CD14-positive monocyte (primary cell): ENCODE results near the gene TNFRSF1A. TPM values are rescaled to one million over a fixed set of nuclear protein-coding genes. Genes with fewer than 3 reads are reported as not detected.
A peak's percentile ranks its signal among the peaks of the same experiment; 100 is the strongest.

Experiments
- DNase-seq, 3 donors: peaks; one replicate each; pipeline ENCODE4 v3.0.0-alpha.2; 2011 to 2022
- H2AFZ ChIP-seq: 2 replicates; pipeline ENCODE4 v1.6.0; 2012; ENCODE audit warnings: mild to moderate bottlenecking, low read depth, low read length, inconsistent platforms; ENCODE audit not compliant: insufficient read depth, poor library complexity, severe bottlenecking
- H3K27ac ChIP-seq, 2 donors: 1 replicate in 1 of 2; 2 replicates in 1 of 2; pipeline ENCODE4 v1.5.1; 2012 to 2013; ENCODE audit warnings: low read length in 2 of 2, control low read depth in 1 of 2, inconsistent platforms in 1 of 2, low read depth in 1 of 2, mild to moderate bottlenecking in 1 of 2
- H3K27me3 ChIP-seq, 2 donors: one replicate each; pipeline versions ENCODE4 v1.6.0 to v1.6.1; 2011 to 2013; ENCODE audit warnings: low read length in 2 of 2; ENCODE audit not compliant: control insufficient read depth in 2 of 2, insufficient read depth in 2 of 2
- H3K36me3 ChIP-seq, 2 donors: replicated peaks in 1 of 2; 1 replicate in 1 of 2; 2 replicates in 1 of 2; pipeline versions ENCODE4 v1.5.1 to v1.6.1; 2012 to 2013; ENCODE audit warnings: low read length in 2 of 2, control low read depth in 1 of 2, inconsistent platforms in 1 of 2, mild to moderate bottlenecking in 1 of 2; ENCODE audit not compliant: insufficient read depth in 2 of 2, control insufficient read depth in 1 of 2
- H3K4me1 ChIP-seq, 2 donors: 1 replicate in 1 of 2; 2 replicates in 1 of 2; pipeline versions ENCODE4 v1.5.1 to v1.6.1; 2012 to 2013; ENCODE audit warnings: low read length in 2 of 2, control low read depth in 1 of 2, inconsistent platforms in 1 of 2, mild to moderate bottlenecking in 1 of 2, moderate library complexity in 1 of 2; ENCODE audit not compliant: insufficient read depth in 2 of 2, control insufficient read depth in 1 of 2
- H3K4me2 ChIP-seq: replicated peaks from 2 replicates; pipeline ENCODE3; 2012; ENCODE audit warnings: low read length, moderate library complexity, mild to moderate bottlenecking; ENCODE audit not compliant: poor library complexity, severe bottlenecking; ENCODE audit errors: extremely low read depth
- H3K4me3 ChIP-seq, 3 experiments: fragments of 200-600 bp in 1 of 3; sonication (generic) in 1 of 3; replicated peaks in 1 of 3; 1 replicate in 2 of 3; 2 replicates in 1 of 3; pipeline ENCODE4 v1.5.1; 2011 to 2013; ENCODE audit warnings: low read length in 3 of 3, mild to moderate bottlenecking in 3 of 3, control low read depth in 2 of 3, low read depth in 2 of 3, inconsistent platforms in 1 of 3, moderate library complexity in 1 of 3
- H3K79me2 ChIP-seq: 2 replicates; pipeline ENCODE4 v1.6.0; 2012; ENCODE audit warnings: mild to moderate bottlenecking, control low read depth, inconsistent platforms, low read length, moderate library complexity; ENCODE audit not compliant: insufficient read depth
- H3K9ac ChIP-seq: 2 replicates; pipeline ENCODE4 v1.6.0; 2017; ENCODE audit warnings: low read length, mild to moderate bottlenecking; ENCODE audit not compliant: insufficient read depth, poor library complexity, severe bottlenecking
- H3K9me3 ChIP-seq, 2 donors: replicated peaks in 1 of 2; 1 replicate in 1 of 2; 2 replicates in 1 of 2; pipeline versions ENCODE4 v1.5.1 to v1.6.1; 2012 to 2013; ENCODE audit warnings: low read length in 2 of 2, control low read depth in 1 of 2; ENCODE audit not compliant: control insufficient read depth in 1 of 2, insufficient read depth in 1 of 2
- H4K20me1 ChIP-seq: 2 replicates; pipeline ENCODE4 v1.6.0; 2012; ENCODE audit warnings: mild to moderate bottlenecking, low read length, control low read depth, moderate library complexity; ENCODE audit not compliant: insufficient read depth
- H3K27ac Mint-ChIP-seq, 7 donors: one replicate each; pipeline ENCODE4 v1.8.0; 2020; ENCODE audit warnings: mild to moderate bottlenecking in 7 of 7, mixed read lengths in 7 of 7, moderate library complexity in 6 of 7, inconsistent platforms in 2 of 7
- H3K27me3 Mint-ChIP-seq, 3 donors: one replicate each; pipeline ENCODE4 v1.8.0; 2021 to 2022; ENCODE audit warnings: low read depth in 3 of 3, mild to moderate bottlenecking in 3 of 3, mixed read lengths in 3 of 3, moderate library complexity in 3 of 3, inconsistent platforms in 1 of 3
- H3K36me3 Mint-ChIP-seq, 2 donors: one replicate each; pipeline ENCODE4 v1.8.0; 2020; ENCODE audit warnings: mixed read lengths in 2 of 2, inconsistent platforms in 1 of 2, mild to moderate bottlenecking in 1 of 2
- H3K4me1 Mint-ChIP-seq: one replicate; pipeline ENCODE4 v1.8.0; 2020; ENCODE audit warnings: mild to moderate bottlenecking, mixed read lengths
- H3K4me3 Mint-ChIP-seq, 2 donors: one replicate each; pipeline ENCODE4 v1.8.0; 2020; ENCODE audit warnings: mild to moderate bottlenecking in 2 of 2, mixed read lengths in 2 of 2, moderate library complexity in 1 of 2
- H3K9me3 Mint-ChIP-seq, 7 donors: one replicate each; pipeline ENCODE4 v1.8.0; 2020 to 2022; ENCODE audit warnings: mixed read lengths in 7 of 7, mild to moderate bottlenecking in 6 of 7, moderate library complexity in 6 of 7, inconsistent platforms in 2 of 7
- CTCF ChIP-seq: fragments of 200-600 bp; IDR thresholded peaks from one replicate; pipeline ENCODE4 v1.8.0; 2022; ENCODE audit warnings: antibody characterized with exemption, mild to moderate bottlenecking
- WGBS: methylation state at CpG from one replicate; pipeline ENCODE4 v1.1.5; 2013; ENCODE audit warnings: missing lambda C conversion rate; ENCODE audit not compliant: insufficient coverage; 5-methylcytosine and 5-hydroxymethylcytosine counted together
- intact Hi-C, 2 donors: fragments of 100-400 bp; cut with micrococcal nuclease; formaldehyde crosslinking; loops; one replicate each; pipeline versions ENCODE4 v1.15.0 to v1.15.1; 2023
- polyA plus RNA-seq, 3 donors: library from polyadenylated mRNA; depleted of rRNA in 1 of 3; unstranded in 2 of 3; stranded (reverse) in 1 of 3; fragments of 300-500 nt in 2 of 3; fragments of >200 nt in 1 of 3; fragmentation: Illumina TruSeq in 2 of 3; gene quantifications; 1 replicate in 2 of 3; 2 replicates in 1 of 3; pipeline ENCODE4 v1.2.3, GENCODE V29; 2012 to 2021

Gene TNFRSF1A
- polyA plus RNA-seq, 3 donors, result 108 to 157 (median 152) TPM

- H3K79me2 ChIP-seq, result no peaks in the 10 kb centered on the region
- peak overlapping the region in 1 of 7 donors; percentile 50 for H3K27ac Mint-ChIP-seq
- peaks cover 0 to 2% of the 10 kb centered on the region in 2 donors for H3K36me3 Mint-ChIP-seq
- peaks cover 74% of the 10 kb centered on the region for H3K4me1 Mint-ChIP-seq
- H3K27me3 ChIP-seq, result no peaks in the 10 kb centered on the region
- H2AFZ ChIP-seq, result no peak overlapping the region
- peaks cover under 1 to 5% (median 2%) of the 10 kb centered on the region in 3 donors for H3K27me3 Mint-ChIP-seq
- H3K27ac ChIP-seq, result no peak overlapping the region
- no peak for DNase-seq
- H3K9ac ChIP-seq, result no peak overlapping the region
- H3K4me3 Mint-ChIP-seq, result peak overlapping the region; percentile 51 to 60
- peak overlapping the region in 1 of 3 experiments; percentile 34 for H3K4me3 ChIP-seq
- no peaks in the 10 kb centered on the region for H4K20me1 ChIP-seq
- H3K9me3 Mint-ChIP-seq, result no peaks in the 10 kb centered on the region
- H3K4me2 ChIP-seq, result peak overlapping the region; percentile 53
- peaks cover 65 to 70% of the 10 kb centered on the region in 2 donors for H3K4me1 ChIP-seq
- no peaks in the 10 kb centered on the region for H3K36me3 ChIP-seq
- H3K9me3 ChIP-seq, result no peaks in the 10 kb centered on the region
- intact Hi-C loops, result loop anchor here (5.0 kb wide), 1 partner anchor 40 kb away; no protein-coding TSS in a partner anchor
- TF ChIP-seq CTCF, result no peak
- WGBS, result 36% methylated on average over 4 of the region's 4 CpGs
Measured at GRCh38 chr12:6377667-6377994, 35.8 kb upstream of the TNFRSF1A start.

GRCh38 chr12:6376870-6377666 lies 35.2 kb upstream of the TNFRSF1A start:
- Histone ChIP-seq H3K4me1 (peaks cover 68 to 73% of the 10 kb centered on the region in 2 donors), H3K9me3 (no peaks in the 10 kb centered on the region), H3K27me3 (no peaks in the 10 kb centered on the region), H2AFZ (peak overlapping the region; percentile 64), H3K9ac (no peak overlapping the region), H3K27ac (peak overlapping the region in 1 of 2 donors; percentile 3), H3K36me3 (no peaks in the 10 kb centered on the region), H3K79me2 (no peaks in the 10 kb centered on the region), H4K20me1 (no peaks in the 10 kb centered on the region), H3K4me2 (peak overlapping the region; percentile 53), H3K4me3 (peak overlapping the region in 1 of 3 experiments; percentile 34)
- peak; percentile 24 for TF ChIP-seq CTCF
- Mint-ChIP-seq H3K4me1 (peaks cover 77% of the 10 kb centered on the region), H3K36me3 (peaks cover 0 to 2% of the 10 kb centered on the region in 2 donors), H3K4me3 (peak overlapping the region; percentile 51 to 81), H3K27me3 (peaks cover 2 to 5% (median 2%) of the 10 kb centered on the region in 3 donors), H3K27ac (peak overlapping the region in 4 of 7 donors; percentile 14 to 61 (median 50)), H3K9me3 (no peaks in the 10 kb centered on the region)
- intact Hi-C loops, result loop anchor here (5.0 kb wide), 1 partner anchor 40 kb away; no protein-coding TSS in a partner anchor
- DNase-seq, result peak in 2 of 3 donors; percentile 14 to 28
- WGBS, result 39% methylated on average over 5 of the region's 10 CpGs
